ENCODE results near the gene ZFP62. TPM values are rescaled to one million over a fixed set of nuclear protein-coding genes. Genes with fewer than 3 reads are reported as not detected.
"Not testable (repeated sequence)": the region's sequence is repeated elsewhere in the genome, so short reads cannot be mapped to it uniquely, and the experiment has no call there.

The ZFP62 gene
- total RNA-seq, 4 donors from 2014 or later: 19.1 to 34.9 (median 21.4) TPM

GRCh38 chr5:180831139-180832093 lies 29.7 kb downstream of the ZFP62 start:
- Histone ChIP-seq H3K4me1 (peaks cover 7 to 46% (median 20%) of the 10 kb centered on the region in 3 donors), H3K36me3 (peaks cover 0 to 33% of the 10 kb centered on the region in 2 donors), H3K9me3 (peaks cover 0 to 13% (median 0%) of the 10 kb centered on the region in 3 donors), H3K4me3 (peak overlapping the region; percentile 64 to 90), H3K27ac (peak overlapping the region; percentile 76 to 97 (median 94)), H3K27me3 (no peaks in the 10 kb centered on the region)
- ATAC-seq: peak; percentile 95
- WGBS, 2 donors (ENCODE audit: low coverage in 1 of 2): 0 to 1% methylated on average over 1 to 14 of the region's 80 CpGs
- TF ChIP-seq CTCF (IDR thresholded peaks at IDR 0.05) (peak in 3 of 4 experiments; percentile 30 to 52 (median 45)), POLR2AphosphoS5 (IDR thresholded peaks at IDR 0.05) (peak; percentile 69), POLR2A (IDR thresholded peaks at IDR 0.05) (peak; percentile 40 to 52), EP300 (IDR thresholded peaks at IDR 0.05) (no peak)

DNA sequence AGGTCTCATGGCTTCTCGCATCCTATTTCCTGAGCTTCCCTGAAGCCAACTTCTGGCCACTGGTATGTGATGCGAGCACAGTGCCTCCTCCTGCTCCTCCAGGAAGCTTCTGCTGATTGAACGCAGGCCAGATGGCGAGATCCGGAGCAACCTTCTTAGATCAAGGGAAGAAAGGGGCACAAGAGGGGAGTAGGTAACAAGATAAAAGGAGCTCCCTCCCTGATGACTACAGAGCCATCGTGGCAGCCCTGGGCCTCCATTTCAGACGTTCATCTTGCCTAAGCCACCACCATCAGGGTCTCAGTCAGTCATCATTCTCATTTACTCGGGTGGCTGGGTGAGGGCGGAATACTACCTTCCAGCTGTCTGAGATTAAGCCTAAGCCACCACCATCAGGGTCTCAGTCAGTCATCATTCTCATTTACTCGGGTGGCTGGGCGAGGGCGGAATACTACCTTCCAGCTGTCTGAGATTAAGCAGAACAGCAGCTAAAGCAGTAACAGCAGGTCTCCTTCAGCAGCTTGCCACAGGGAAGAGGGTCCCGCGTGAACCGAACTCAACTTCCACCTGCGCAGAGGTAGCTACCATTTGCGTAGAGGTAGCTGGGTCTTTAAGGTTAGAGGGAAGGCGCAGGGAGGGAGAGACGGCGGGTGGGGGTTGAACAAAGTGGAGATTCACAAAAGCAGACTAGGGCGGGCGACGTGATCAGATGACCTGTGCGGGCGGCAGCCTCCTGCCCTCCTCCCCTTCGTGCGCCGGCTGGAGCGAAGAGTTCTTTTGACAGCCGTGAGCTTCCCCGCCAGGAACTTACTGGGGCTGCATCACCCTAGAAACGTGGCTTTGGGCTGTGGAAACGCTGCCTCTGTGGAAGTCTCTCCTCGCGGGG lies 30.6 kb downstream of the ZFP62 start:
- Histone ChIP-seq H3K9me3 (peaks cover 0 to 13% (median 0%) of the 10 kb centered on the region in 3 donors), H3K27ac (peak overlapping the region; percentile 76 to 97 (median 94)), H3K27me3 (no peaks in the 10 kb centered on the region), H3K4me3 (peak overlapping the region; percentile 64 to 90), H3K36me3 (peaks cover 0 to 26% of the 10 kb centered on the region in 2 donors), H3K4me1 (peaks cover 7 to 55% (median 20%) of the 10 kb centered on the region in 3 donors)
- ATAC-seq: peak; percentile 58
- WGBS, 2 donors (ENCODE audit: low coverage in 1 of 2): 28% methylated on average over 15 of the region's 35 CpGs; no CpG with 5 or more reads in 1 of the 2 donors
- TF ChIP-seq POLR2A (IDR thresholded peaks at IDR 0.05) (peak in 1 of 2 donors; percentile 40), CTCF (IDR thresholded peaks at IDR 0.05) (no peak), EP300 (IDR thresholded peaks at IDR 0.05) (no peak), POLR2AphosphoS5 (IDR thresholded peaks at IDR 0.05) (peak; percentile 8)

- no peak for TF ChIP-seq CTCF (IDR thresholded peaks at IDR 0.05)
- no peak for TF ChIP-seq POLR2A (IDR thresholded peaks at IDR 0.05)
- TF ChIP-seq POLR2AphosphoS5 (IDR thresholded peaks at IDR 0.05): no peak
- no peak for TF ChIP-seq EP300 (IDR thresholded peaks at IDR 0.05)
- H3K27ac ChIP-seq: peak overlapping the region in 3 of 4 donors; percentile 92 to 97 (median 95)
- 90 to 100% methylated on average over 1 to 5 of the region's 5 CpGs for WGBS, 2 donors (ENCODE audit: low coverage in 1 of 2)
- H3K36me3 ChIP-seq: peaks cover 0 to 18% of the 10 kb centered on the region in 2 donors
- no peak for ATAC-seq
- peaks cover 0 to 13% (median 0%) of the 10 kb centered on the region in 3 donors for H3K9me3 ChIP-seq
- no peaks in the 10 kb centered on the region for H3K27me3 ChIP-seq
- peak overlapping the region in 1 of 2 donors; percentile 90 for H3K4me3 ChIP-seq
- H3K4me1 ChIP-seq: peaks cover 7 to 63% (median 26%) of the 10 kb centered on the region in 3 donors
These were observed 31.4 kb downstream of the ZFP62 start for GRCh38 chr5:180829726-180830125.

GRCh38 chr5:180828756-180829531 lies 32.1 kb downstream of the ZFP62 start:
- 92 to 95% methylated on average over 9 to 13 of the region's 13 CpGs for WGBS, 2 donors (ENCODE audit: low coverage in 1 of 2)
- H3K27ac ChIP-seq: peak overlapping the region in 2 of 4 donors; percentile 95 to 97
- not testable (repeated sequence) for H3K4me3 ChIP-seq, H3K27me3 ChIP-seq, ATAC-seq
- H3K36me3 ChIP-seq: peaks cover 0 to 10% of the 10 kb centered on the region in 2 donors
- H3K9me3 ChIP-seq: peaks cover 0 to 13% (median 0%) of the 10 kb centered on the region in 3 donors
- H3K4me1 ChIP-seq: peaks cover 7 to 70% (median 31%) of the 10 kb centered on the region in 3 donors

DNA sequence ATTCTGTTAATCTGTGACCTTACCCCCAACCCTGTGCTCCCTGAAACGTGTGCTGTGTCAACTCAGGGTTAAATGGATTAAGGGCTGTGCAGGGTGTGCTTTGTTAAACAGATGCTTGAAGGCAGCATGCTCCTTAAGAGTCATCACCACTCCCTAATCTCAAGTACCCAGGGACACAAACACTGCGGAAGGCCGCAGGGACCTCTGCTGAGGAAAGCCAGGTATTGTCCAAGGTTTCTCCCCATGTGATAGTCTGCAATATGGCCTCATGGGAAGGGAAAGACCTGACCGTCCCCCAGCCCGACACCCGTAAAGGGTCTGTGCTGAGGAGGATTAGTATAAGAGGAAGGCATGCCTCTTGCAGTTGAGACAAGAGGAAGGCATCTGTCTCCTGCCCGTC lies 33.7 kb downstream of the ZFP62 start:
- Histone ChIP-seq H3K9me3 (peaks cover 0 to 13% (median 0%) of the 10 kb centered on the region in 3 donors), H3K4me1 (peaks cover 3 to 64% (median 31%) of the 10 kb centered on the region in 3 donors)
- not testable (repeated sequence) for H3K36me3 ChIP-seq, H3K27me3 ChIP-seq, ATAC-seq, H3K27ac ChIP-seq, H3K4me3 ChIP-seq
- WGBS, 2 donors (ENCODE audit: low coverage in 1 of 2): 64% methylated on average over 3 of the region's 7 CpGs; no CpG with 5 or more reads in 1 of the 2 donors

All from gastroesophageal sphincter (tissue), 4 donors.